Measurements from ENCODE around the gene DTNA.
A peak's percentile ranks its signal among the peaks of the same experiment; 100 is the strongest.

DNA sequence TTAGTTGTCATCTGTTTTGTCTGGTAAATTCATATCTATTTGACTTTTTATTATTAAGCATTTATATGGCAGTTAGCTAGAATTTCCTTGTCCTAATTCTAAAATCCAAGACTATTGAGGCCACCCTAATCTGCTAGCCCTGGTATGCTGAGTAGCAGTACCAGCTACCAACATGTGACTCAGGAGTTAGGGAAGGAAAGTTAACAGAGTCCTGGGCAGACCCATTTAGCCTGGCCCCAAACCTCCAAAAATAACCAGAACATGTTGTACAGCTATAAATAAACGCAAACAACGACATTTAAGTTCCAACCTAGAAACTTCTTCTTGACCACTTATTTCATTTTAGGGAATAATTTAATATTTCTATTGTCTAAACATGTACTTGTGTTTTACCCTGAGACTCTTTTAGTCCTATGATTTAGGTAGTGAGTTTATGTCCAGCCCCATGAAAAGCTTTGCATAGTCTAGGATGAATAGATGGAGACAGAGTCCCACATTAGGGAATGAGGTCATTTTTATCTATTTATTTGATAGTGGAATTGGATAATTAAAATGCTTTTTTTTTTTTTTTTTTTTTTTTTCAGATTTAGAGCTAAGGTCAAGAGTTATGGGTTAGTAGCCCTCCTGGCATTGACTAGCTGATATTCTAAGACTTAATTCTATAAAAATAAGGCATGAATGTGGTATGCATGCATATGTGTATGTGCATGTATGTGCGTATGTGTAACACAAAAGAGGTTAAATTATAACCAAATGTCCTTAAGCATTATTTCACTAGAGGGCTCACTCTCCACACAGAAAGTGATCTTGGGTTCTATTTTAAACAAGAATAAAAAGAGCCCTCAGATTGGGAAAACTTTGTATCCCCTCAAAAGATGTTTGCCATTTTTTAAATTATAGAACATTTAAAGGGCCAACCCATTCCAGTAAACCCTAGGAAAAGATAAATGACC, 171.1 kb downstream of the DTNA start:
- no peak for TF ChIP-seq FOXK2 (IDR thresholded peaks at IDR 0.05)
- no peak for TF ChIP-seq ELF4 (IDR thresholded peaks at IDR 0.05)
- TF ChIP-seq TARDBP (IDR thresholded peaks at IDR 0.05): no peak
- TF ChIP-seq SP1 (IDR thresholded peaks at IDR 0.05): no peak
- no peak for TF ChIP-seq LEF1 (IDR thresholded peaks at IDR 0.05; ENCODE audit: borderline replicate concordance)
- TF ChIP-seq FOXA1 (IDR thresholded peaks at IDR 0.05): no peak
- TF ChIP-seq ZNF384 (IDR thresholded peaks at IDR 0.05): 0 out of 2 replicates have a peak, but pooled peaks have one; percentile 37
- TF ChIP-seq SUZ12 (IDR thresholded peaks at IDR 0.05): no peak
- no peak for TF ChIP-seq BHLHE40 (IDR thresholded peaks at IDR 0.05; ENCODE audit: borderline replicate concordance)

Measured in HEK293T (cell line).